OCI-LY1 (cell line): Measurements from ENCODE around the gene AXIN1.

Source experiments
- H2AFZ ChIP-seq: fragments of 200-600 bp; sonication (generic), shearing (Covaris generic); 2 replicates; pipeline ENCODE4 v1.6.0; 2014; ENCODE audit warnings: antibody characterized with exemption, mild to moderate bottlenecking, low read length
- H3F3A ChIP-seq: fragments of 200-600 bp; sonication (generic), shearing (Covaris generic); 2 replicates; pipeline ENCODE4 v1.6.0; 2014; ENCODE audit warnings: mild to moderate bottlenecking, antibody characterized with exemption, low read length, moderate library complexity; ENCODE audit not compliant: insufficient read depth
- H3K27ac ChIP-seq: fragments of 200-600 bp; sonication (generic); 2 replicates; pipeline ENCODE4 v1.5.1; 2014; ENCODE audit warnings: low read length, mixed run types, mild to moderate bottlenecking, low read depth; ENCODE audit not compliant: poor library complexity, severe bottlenecking
- H3K27me3 ChIP-seq: fragments of 200-600 bp; sonication (generic); 2 replicates; pipeline ENCODE4 v1.6.0; 2014; ENCODE audit warnings: antibody characterized with exemption, mild to moderate bottlenecking, low read length, moderate library complexity; ENCODE audit not compliant: insufficient read depth
- H3K36me3 ChIP-seq: fragments of 200-600 bp; sonication (generic); 2 replicates; pipeline ENCODE4 v1.6.1; 2014; ENCODE audit warnings: mild to moderate bottlenecking, antibody characterized with exemption, low read length, moderate library complexity, mixed read lengths; ENCODE audit not compliant: insufficient read depth
- H3K4me1 ChIP-seq: fragments of 200-600 bp; sonication (generic); 2 replicates; pipeline ENCODE4 v1.5.1; 2014; ENCODE audit warnings: mild to moderate bottlenecking, low read length, moderate library complexity; ENCODE audit not compliant: insufficient read depth, severe bottlenecking
- H3K4me2 ChIP-seq: fragments of 200-600 bp; sonication (generic), shearing (Covaris generic); 2 replicates; pipeline ENCODE4 v1.6.1; 2014; ENCODE audit warnings: low read length
- H3K4me3 ChIP-seq: fragments of 200-600 bp; sonication (generic); 2 replicates; pipeline ENCODE4 v1.5.1; 2014; ENCODE audit warnings: low read length, low read depth, mild to moderate bottlenecking, mixed read lengths; ENCODE audit not compliant: poor library complexity, severe bottlenecking
- H3K79me2 ChIP-seq: fragments of 200-600 bp; shearing (Covaris generic); 2 replicates; pipeline ENCODE4 v1.6.1; 2016; ENCODE audit warnings: mixed run types, low read length, mixed read lengths; ENCODE audit not compliant: insufficient read depth
- H3K9ac ChIP-seq: fragments of 200-600 bp; sonication (generic), shearing (Covaris generic); 2 replicates; pipeline ENCODE4 v1.6.1; 2014; ENCODE audit warnings: mild to moderate bottlenecking, low read length, mixed read lengths
- H3K9me2 ChIP-seq: fragments of 200-600 bp; sonication (generic), shearing (Covaris generic); 2 replicates; pipeline ENCODE4 v1.6.1; 2014; ENCODE audit warnings: low read depth, mild to moderate bottlenecking, low read length, mixed read lengths
- H3K9me3 ChIP-seq: fragments of 200-600 bp; shearing (Covaris generic); 2 replicates; pipeline ENCODE4 v1.6.1; 2014; ENCODE audit warnings: low read length, mixed read lengths
- H4K20me1 ChIP-seq: fragments of 200-600 bp; sonication (generic), shearing (Covaris generic); 2 replicates; pipeline ENCODE4 v1.6.0; 2016; ENCODE audit warnings: mild to moderate bottlenecking, low read length; ENCODE audit not compliant: insufficient read depth
- EZH2 ChIP-seq: fragments of 200-600 bp; sonication (generic), shearing (Covaris generic); IDR thresholded peaks from 2 replicates; pipeline ENCODE4 v1.8.0; 2017; ENCODE audit warnings: borderline replicate concordance, mixed run types, mild to moderate bottlenecking, antibody characterized with exemption, low read length, moderate library complexity, mixed read lengths
- TF ChIP-seq, protein P1 (sequence below): fragments of 200-600 bp; sonication (generic), shearing (Covaris generic); IDR thresholded peaks from 2 replicates; pipeline ENCODE4 v1.5.1; 2017; ENCODE audit warnings: mild to moderate bottlenecking, antibody characterized with exemption, low read length, moderate library complexity, mixed read lengths

AXIN1 gene

DNA sequence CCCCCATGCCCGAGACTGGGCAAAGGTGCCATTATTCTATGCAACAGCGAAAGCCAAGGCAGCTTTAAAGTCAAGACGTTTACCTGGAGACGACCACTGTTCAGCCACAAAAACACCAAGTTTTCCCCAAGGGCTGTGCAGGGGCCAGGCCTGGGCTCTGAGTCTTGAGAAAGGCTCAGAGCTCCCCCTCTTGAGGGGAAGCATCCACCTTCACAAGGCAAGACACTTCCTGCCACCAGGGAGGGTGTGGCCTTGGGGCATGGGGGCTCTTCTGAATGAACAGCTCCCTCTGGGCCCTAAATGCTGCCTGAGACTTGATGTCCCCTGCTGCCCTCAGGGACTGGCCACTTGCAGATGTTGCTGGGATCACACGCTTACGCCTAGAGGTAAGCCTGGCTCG is 43.0 kb downstream of the AXIN1 start:
- Histone ChIP-seq H3K4me3 (no peak overlapping the region), H3K27ac (peak overlapping the region; percentile 73), H3K9ac (no peak overlapping the region), H3K36me3 (peaks cover 38% of the 10 kb centered on the region; the same call in 1 of the 2 replicates), H3K79me2 (no peaks in the 10 kb centered on the region), H3K4me2 (no peak overlapping the region; the same call in 1 of the 2 replicates), H3K4me1 (peaks cover 21% of the 10 kb centered on the region), H3F3A (no peaks in the 10 kb centered on the region), H3K9me3 (no peaks in the 10 kb centered on the region), H2AFZ (no peak overlapping the region), H3K9me2 (no peaks in the 10 kb centered on the region), H4K20me1 (no peaks in the 10 kb centered on the region), H3K27me3 (no peaks in the 10 kb centered on the region)
- no peak for TF ChIP-seq EZH2
- TF ChIP-seq, protein P1, sequence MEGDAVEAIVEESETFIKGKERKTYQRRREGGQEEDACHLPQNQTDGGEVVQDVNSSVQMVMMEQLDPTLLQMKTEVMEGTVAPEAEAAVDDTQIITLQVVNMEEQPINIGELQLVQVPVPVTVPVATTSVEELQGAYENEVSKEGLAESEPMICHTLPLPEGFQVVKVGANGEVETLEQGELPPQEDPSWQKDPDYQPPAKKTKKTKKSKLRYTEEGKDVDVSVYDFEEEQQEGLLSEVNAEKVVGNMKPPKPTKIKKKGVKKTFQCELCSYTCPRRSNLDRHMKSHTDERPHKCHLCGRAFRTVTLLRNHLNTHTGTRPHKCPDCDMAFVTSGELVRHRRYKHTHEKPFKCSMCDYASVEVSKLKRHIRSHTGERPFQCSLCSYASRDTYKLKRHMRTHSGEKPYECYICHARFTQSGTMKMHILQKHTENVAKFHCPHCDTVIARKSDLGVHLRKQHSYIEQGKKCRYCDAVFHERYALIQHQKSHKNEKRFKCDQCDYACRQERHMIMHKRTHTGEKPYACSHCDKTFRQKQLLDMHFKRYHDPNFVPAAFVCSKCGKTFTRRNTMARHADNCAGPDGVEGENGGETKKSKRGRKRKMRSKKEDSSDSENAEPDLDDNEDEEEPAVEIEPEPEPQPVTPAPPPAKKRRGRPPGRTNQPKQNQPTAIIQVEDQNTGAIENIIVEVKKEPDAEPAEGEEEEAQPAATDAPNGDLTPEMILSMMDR, result peak; percentile 29; the same call in 1 of the 2 replicates

DNA sequence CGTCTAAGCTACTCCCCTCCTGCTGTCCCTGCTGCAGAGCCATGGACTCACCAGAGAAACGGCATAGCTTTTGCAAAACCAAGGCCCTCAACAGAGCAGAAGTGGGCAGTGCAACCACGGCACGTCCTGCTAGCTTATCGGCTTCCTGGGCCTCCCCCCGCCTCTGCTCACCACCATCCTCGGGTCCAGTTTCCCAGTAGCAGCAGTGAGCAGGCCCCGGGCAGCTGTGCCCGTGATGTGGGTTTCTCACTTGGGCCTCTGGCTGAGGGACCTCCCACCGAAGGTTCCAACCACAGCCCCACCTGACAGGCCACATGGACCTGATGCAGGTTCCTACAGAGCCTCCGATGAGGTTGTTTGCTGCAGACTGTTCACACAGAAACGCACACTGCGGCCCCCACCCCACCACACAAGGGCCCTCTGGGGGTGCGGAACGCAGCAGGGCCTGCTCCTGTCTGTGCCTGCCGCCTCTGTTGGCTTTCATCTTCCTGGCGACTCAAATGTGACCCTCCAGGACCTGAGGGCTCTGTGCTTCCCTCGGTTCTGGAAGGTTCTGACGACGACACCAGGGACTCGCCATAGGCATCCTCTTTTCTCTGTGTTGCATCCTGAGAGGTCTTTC is 44.7 kb downstream of the AXIN1 start:
- H3K4me2 ChIP-seq, result no peak overlapping the region
- TF ChIP-seq, protein P1, result no peak
- no peak for TF ChIP-seq EZH2
- H2AFZ ChIP-seq, result no peak overlapping the region

DNA sequence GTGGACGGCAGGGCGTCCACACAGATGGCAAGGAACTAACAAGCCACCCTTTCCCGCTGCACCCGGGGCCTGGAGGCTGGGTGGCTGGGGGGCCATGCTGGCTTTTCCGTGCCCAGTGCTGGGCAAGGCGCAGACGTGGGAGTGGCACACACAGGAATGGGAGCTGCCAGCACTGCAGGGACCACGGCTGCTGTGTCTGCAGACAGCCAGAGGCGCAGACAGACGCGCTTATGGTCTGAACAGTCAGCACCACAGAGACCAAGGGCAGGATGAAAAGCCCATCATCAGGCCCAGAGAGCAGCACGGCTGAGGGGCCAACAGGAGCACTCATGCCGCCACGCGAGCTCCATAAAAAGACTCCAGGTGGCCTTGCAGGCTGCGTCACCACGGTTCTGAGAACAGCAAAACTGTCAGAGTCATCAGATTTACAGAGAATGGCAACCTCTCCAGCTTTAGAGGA is 45.6 kb downstream of the AXIN1 start:
- no peak overlapping the region for H2AFZ ChIP-seq
- H3K4me3 ChIP-seq, result no peak overlapping the region
- H3K79me2 ChIP-seq, result no peaks in the 10 kb centered on the region
- no peak for TF ChIP-seq EZH2
- TF ChIP-seq, protein P1, result no peak
- no peaks in the 10 kb centered on the region for H3F3A ChIP-seq
- H3K27ac ChIP-seq, result no peak overlapping the region
- H3K27me3 ChIP-seq, result no peaks in the 10 kb centered on the region
- H4K20me1 ChIP-seq, result no peaks in the 10 kb centered on the region
- peaks cover 20% of the 10 kb centered on the region; the same call in 1 of the 2 replicates for H3K36me3 ChIP-seq
- H3K4me1 ChIP-seq, result peaks cover 21% of the 10 kb centered on the region
- H3K9me3 ChIP-seq, result no peaks in the 10 kb centered on the region
- no peaks in the 10 kb centered on the region for H3K9me2 ChIP-seq
- H3K9ac ChIP-seq, result no peak overlapping the region
- no peak overlapping the region for H3K4me2 ChIP-seq

More for the DNA sequence above, 44.7 kb downstream of the AXIN1 start:
- Histone ChIP-seq H3K9ac (no peak overlapping the region), H3K9me2 (no peaks in the 10 kb centered on the region), H3K27me3 (no peaks in the 10 kb centered on the region), H4K20me1 (no peaks in the 10 kb centered on the region), H3K36me3 (peaks cover 22% of the 10 kb centered on the region; the same call in 1 of the 2 replicates), H3K79me2 (no peaks in the 10 kb centered on the region), H3K4me1 (peaks cover 21% of the 10 kb centered on the region), H3K9me3 (no peaks in the 10 kb centered on the region), H3K4me3 (no peak overlapping the region), H3K27ac (peak overlapping the region; percentile 73), H3F3A (no peaks in the 10 kb centered on the region)
